HCT116 (cell line): ENCODE measurements around the gene USP47. TPM values are rescaled to one million over a fixed set of nuclear protein-coding genes. Genes with fewer than 3 reads are reported as not detected.

ENCODE experiments used
- ATAC-seq: fragments of 200-7000 bp; cut with Tn5 transposase; 2 replicates; pipeline ENCODE4 v1.9.1; 2020; ENCODE audit warnings: mild to moderate bottlenecking, moderate library complexity
- BruUV-seq: library from RNA; stranded (reverse); fragments of 400-500 nt; replicated peaks from 2 replicates; lab custom pipeline; 2021; lab: Mats Ljungman, UMichigan
- CTCF ChIA-PET: fragments of 300-600 bp; sonication (Branson Sonifier 250); formaldehyde crosslinking; loops from one replicate; lab custom pipeline; 2021; ENCODE audit warnings: antibody characterized with exemption; lab: Charles Lee
- POLR2A ChIA-PET: fragments of 300-600, 350-600 bp; sonication (Branson Sonifier 250); formaldehyde crosslinking; loops from one replicate; lab custom pipeline; 2021; ENCODE audit warnings: antibody characterized with exemption; lab: Charles Lee
- RAD21 ChIA-PET, 2 experiments: fragments of 300-600 bp; sonication (Branson Sonifier 250); formaldehyde crosslinking; loops; one replicate each; lab custom pipeline; 2023; ENCODE audit warnings: low total read pairs in 2 of 2; ENCODE audit not compliant: uncharacterized antibody in 2 of 2, unreplicated experiment in 2 of 2, low non-redundant PET in 1 of 2; lab: Charles Lee
- DNase-seq: peaks from one replicate; pipeline ENCODE4 v3.0.0-alpha.2; 2010; ENCODE audit warnings: low read depth, low spot score
- H2AFZ ChIP-seq: fragments of 200-600 bp; shearing (Covaris generic), sonication (generic); 2 replicates; pipeline ENCODE4 v1.6.1; 2017; ENCODE audit warnings: low read depth, mixed run types, mixed read lengths, antibody characterized with exemption, low read length; ENCODE audit not compliant: poor library complexity, severe bottlenecking
- H3K27ac ChIP-seq: 2 replicates; pipeline ENCODE4 v1.5.1; 2012; ENCODE audit warnings: low read depth, low read length
- H3K27me3 ChIP-seq: fragments of 200-600 bp; sonication (generic); 2 replicates; pipeline ENCODE4 v1.6.1; 2016; ENCODE audit warnings: mixed run types, low read length, mixed read lengths; ENCODE audit not compliant: insufficient read depth
- H3K36me3 ChIP-seq, 2 experiments: fragments of 200-500 bp in 1 of 2; fragments of 200-600 bp in 1 of 2; sonication (Bioruptor generic) in 1 of 2; sonication (generic) in 1 of 2; 2 replicates each; pipeline versions ENCODE4 v1.5.1 to v1.6.1; 2014 to 2016; ENCODE audit warnings: low read length in 2 of 2, inconsistent platforms in 1 of 2, mixed read lengths in 1 of 2, mixed run types in 1 of 2; ENCODE audit not compliant: insufficient read depth in 2 of 2, control insufficient read depth in 1 of 2
- H3K4me1 ChIP-seq, 2 experiments: fragments of 200-600 bp in 1 of 2; sonication (generic) in 1 of 2; 2 replicates each; pipeline versions ENCODE4 v1.5.1 to v1.6.1; 2012 to 2017; ENCODE audit warnings: low read length in 2 of 2, inconsistent platforms in 1 of 2, mild to moderate bottlenecking in 1 of 2, mixed read lengths in 1 of 2, mixed run types in 1 of 2, moderate library complexity in 1 of 2; ENCODE audit not compliant: insufficient read depth in 2 of 2, control insufficient read depth in 1 of 2
- H3K4me2 ChIP-seq: fragments of 200-600 bp; sonication (generic); 2 replicates; pipeline ENCODE4 v1.6.1; 2017; ENCODE audit warnings: mixed run types, low read length, mixed read lengths
- H3K4me3 ChIP-seq, 2 experiments: fragments of 200-600 bp in 1 of 2; sonication (generic) in 1 of 2; replicated peaks in 1 of 2; 2 replicates each; pipeline ENCODE4 v1.5.1; 2011 to 2016; ENCODE audit warnings: low read length in 2 of 2, control low read depth in 1 of 2, low read depth in 1 of 2, mild to moderate bottlenecking in 1 of 2, mixed read lengths in 1 of 2, mixed run types in 1 of 2
- H3K79me2 ChIP-seq: fragments of 200-600 bp; sonication (generic); 2 replicates; pipeline ENCODE4 v1.6.1; 2017; ENCODE audit warnings: mild to moderate bottlenecking, mixed run types, low read length, moderate library complexity, mixed read lengths; ENCODE audit not compliant: insufficient read depth
- H3K9ac ChIP-seq: fragments of 200-600 bp; sonication (generic); 2 replicates; pipeline ENCODE4 v1.6.1; 2016; ENCODE audit warnings: low read length, mixed read lengths
- H3K9me2 ChIP-seq: fragments of 200-600 bp; sonication (generic), shearing (Covaris generic); 2 replicates; pipeline ENCODE4 v1.6.1; 2017; ENCODE audit warnings: mixed run types, mild to moderate bottlenecking, moderate library complexity; ENCODE audit not compliant: insufficient read depth
- H3K9me3 ChIP-seq, 2 experiments: fragments of 200-500 bp in 1 of 2; fragments of 200-600 bp in 1 of 2; sonication (Bioruptor generic) in 1 of 2; sonication (generic) in 1 of 2; 2 replicates each; pipeline ENCODE4 v1.6.1; 2014 to 2017; ENCODE audit warnings: low read length in 2 of 2, mixed read lengths in 2 of 2, inconsistent platforms in 1 of 2, low read depth in 1 of 2, mild to moderate bottlenecking in 1 of 2, mixed run types in 1 of 2, moderate library complexity in 1 of 2; ENCODE audit not compliant: control insufficient read depth in 1 of 2, insufficient read depth in 1 of 2
- H4K20me1 ChIP-seq: fragments of 200-600 bp; sonication (generic), shearing (Covaris generic); 2 replicates; pipeline ENCODE4 v1.6.1; 2017; ENCODE audit warnings: mixed run types, mild to moderate bottlenecking, moderate library complexity; ENCODE audit not compliant: insufficient read depth
- CEBPB ChIP-seq: IDR thresholded peaks from 2 replicates; pipeline ENCODE4 v1.6.1; 2012; ENCODE audit warnings: low read depth
- EZH2 ChIP-seq: fragments of 200-600 bp; sonication (generic); IDR thresholded peaks from 2 replicates; pipeline ENCODE4 v1.6.1; 2017; ENCODE audit warnings: antibody characterized with exemption, mixed run types
- POLR2AphosphoS5 ChIP-seq: IDR thresholded peaks from 2 replicates; pipeline ENCODE4 v1.6.1; 2011; ENCODE audit warnings: mild to moderate bottlenecking, low read depth, low read length, moderate library complexity
- SIN3A ChIP-seq: IDR thresholded peaks from 2 replicates; pipeline ENCODE4 v1.6.1; 2012; ENCODE audit warnings: low read depth
- TCF7L2 ChIP-seq: IDR thresholded peaks from 2 replicates; pipeline ENCODE4 v1.7.0; 2011; ENCODE audit warnings: borderline replicate concordance, inconsistent platforms; ENCODE audit not compliant: insufficient read depth, insufficient read length; ENCODE audit errors: extremely low read depth
- ZFX ChIP-seq: fragments of 450-650 bp; IDR thresholded peaks from 2 replicates; pipeline ENCODE4 v1.6.1; 2017
- intact Hi-C: fragments of 100-400 bp; cut with micrococcal nuclease; formaldehyde crosslinking; loops from 2 replicates; pipeline ENCODE4 v1.10.0; 2022
- total RNA-seq: library from RNA; stranded (reverse); gene quantifications from one replicate; pipeline ENCODE4 v1.2.1, GENCODE V29; 2021; ENCODE audit not compliant: unreplicated experiment
- TF ChIP-seq, protein P1 (sequence below), 3 experiments: fragments of 200-600 bp in 1 of 3; sonication (generic) in 1 of 3; IDR thresholded peaks in 2 of 3; conservative IDR thresholded peaks in 1 of 3; 2 replicates each; pipeline ENCODE4 v1.5.1; 2012 to 2017; ENCODE audit warnings: low read depth in 2 of 3, low read length in 2 of 3, antibody characterized with exemption in 1 of 3, borderline replicate concordance in 1 of 3, control low read depth in 1 of 3, mild to moderate bottlenecking in 1 of 3, mixed read lengths in 1 of 3, mixed run types in 1 of 3, moderate library complexity in 1 of 3; ENCODE audit not compliant: insufficient read depth in 1 of 3
- TF ChIP-seq, protein P2 (sequence below): IDR thresholded peaks from 2 replicates; pipeline ENCODE4 v1.6.1; 2011; ENCODE audit warnings: mild to moderate bottlenecking, low read length, moderate library complexity; ENCODE audit not compliant: insufficient replicate concordance; ENCODE audit errors: extremely low read depth
- TF ChIP-seq, protein P3 (sequence below): IDR thresholded peaks from 2 replicates; pipeline ENCODE4 v1.6.1; 2012
- TF ChIP-seq, protein P4 (sequence below): IDR thresholded peaks from 2 replicates; pipeline ENCODE4 v1.6.1; 2012

The USP47 gene
- total RNA-seq, 1 experiment from 2014 or later: 18.9 TPM

DNA sequence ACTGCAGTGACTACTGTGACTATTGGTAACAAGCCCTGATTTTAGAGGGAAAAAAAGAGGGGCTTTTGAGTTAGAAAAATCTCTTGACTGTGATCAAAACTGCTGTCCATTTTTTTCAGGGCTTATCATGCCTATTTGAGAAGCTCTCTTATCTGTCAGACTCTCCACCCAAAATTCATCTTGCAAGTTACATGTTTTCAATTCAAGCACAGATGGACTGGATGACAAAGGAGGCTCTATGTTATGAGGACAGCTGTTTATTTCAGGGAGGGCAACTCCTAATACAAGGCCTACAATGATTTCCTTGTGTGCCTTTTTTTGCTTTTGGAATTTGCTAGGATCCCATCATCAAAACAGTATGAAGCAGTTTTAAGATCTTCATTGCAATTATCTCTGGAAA lies 35.2 kb upstream of the USP47 start:
- Histone ChIP-seq H3K4me1 (peaks cover 4 to 13% of the 10 kb centered on the region in 2 experiments; a peak in 3 of 4 replicates), H4K20me1 (no peaks in the 10 kb centered on the region), H3K9me2 (no peaks in the 10 kb centered on the region), H2AFZ (no peak overlapping the region), H3K27me3 (no peaks in the 10 kb centered on the region), H3K4me2 (no peak overlapping the region), H3K36me3 (no peaks in the 10 kb centered on the region), H3K9me3 (no peaks in the 10 kb centered on the region), H3K79me2 (0 out of 2 replicates have a peak, but pooled peaks cover 6% of the 10 kb centered on the region), H3K9ac (no peak overlapping the region), H3K27ac (no peak overlapping the region), H3K4me3 (no peak overlapping the region)
- DNase-seq: no peak
- BruUV-seq: no TSS peak
- no peak for TF ChIP-seq ZFX
- TF ChIP-seq, protein P1, sequence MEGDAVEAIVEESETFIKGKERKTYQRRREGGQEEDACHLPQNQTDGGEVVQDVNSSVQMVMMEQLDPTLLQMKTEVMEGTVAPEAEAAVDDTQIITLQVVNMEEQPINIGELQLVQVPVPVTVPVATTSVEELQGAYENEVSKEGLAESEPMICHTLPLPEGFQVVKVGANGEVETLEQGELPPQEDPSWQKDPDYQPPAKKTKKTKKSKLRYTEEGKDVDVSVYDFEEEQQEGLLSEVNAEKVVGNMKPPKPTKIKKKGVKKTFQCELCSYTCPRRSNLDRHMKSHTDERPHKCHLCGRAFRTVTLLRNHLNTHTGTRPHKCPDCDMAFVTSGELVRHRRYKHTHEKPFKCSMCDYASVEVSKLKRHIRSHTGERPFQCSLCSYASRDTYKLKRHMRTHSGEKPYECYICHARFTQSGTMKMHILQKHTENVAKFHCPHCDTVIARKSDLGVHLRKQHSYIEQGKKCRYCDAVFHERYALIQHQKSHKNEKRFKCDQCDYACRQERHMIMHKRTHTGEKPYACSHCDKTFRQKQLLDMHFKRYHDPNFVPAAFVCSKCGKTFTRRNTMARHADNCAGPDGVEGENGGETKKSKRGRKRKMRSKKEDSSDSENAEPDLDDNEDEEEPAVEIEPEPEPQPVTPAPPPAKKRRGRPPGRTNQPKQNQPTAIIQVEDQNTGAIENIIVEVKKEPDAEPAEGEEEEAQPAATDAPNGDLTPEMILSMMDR (IDR thresholded peaks at IDR 0.05 in 2 of 3, conservative IDR thresholded peaks at IDR 0.05 in 1 of 3; ENCODE audit: borderline replicate concordance in 1 of 3, insufficient read depth in 1 of 3, low read depth in 2 of 3, low read length in 2 of 3): no peak
- TF ChIP-seq, protein P2, sequence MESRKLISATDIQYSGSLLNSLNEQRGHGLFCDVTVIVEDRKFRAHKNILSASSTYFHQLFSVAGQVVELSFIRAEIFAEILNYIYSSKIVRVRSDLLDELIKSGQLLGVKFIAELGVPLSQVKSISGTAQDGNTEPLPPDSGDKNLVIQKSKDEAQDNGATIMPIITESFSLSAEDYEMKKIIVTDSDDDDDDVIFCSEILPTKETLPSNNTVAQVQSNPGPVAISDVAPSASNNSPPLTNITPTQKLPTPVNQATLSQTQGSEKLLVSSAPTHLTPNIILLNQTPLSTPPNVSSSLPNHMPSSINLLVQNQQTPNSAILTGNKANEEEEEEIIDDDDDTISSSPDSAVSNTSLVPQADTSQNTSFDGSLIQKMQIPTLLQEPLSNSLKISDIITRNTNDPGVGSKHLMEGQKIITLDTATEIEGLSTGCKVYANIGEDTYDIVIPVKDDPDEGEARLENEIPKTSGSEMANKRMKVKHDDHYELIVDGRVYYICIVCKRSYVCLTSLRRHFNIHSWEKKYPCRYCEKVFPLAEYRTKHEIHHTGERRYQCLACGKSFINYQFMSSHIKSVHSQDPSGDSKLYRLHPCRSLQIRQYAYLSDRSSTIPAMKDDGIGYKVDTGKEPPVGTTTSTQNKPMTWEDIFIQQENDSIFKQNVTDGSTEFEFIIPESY: no peak
- no peak for TF ChIP-seq EZH2
- no peak for TF ChIP-seq TCF7L2
- TF ChIP-seq, protein P3, sequence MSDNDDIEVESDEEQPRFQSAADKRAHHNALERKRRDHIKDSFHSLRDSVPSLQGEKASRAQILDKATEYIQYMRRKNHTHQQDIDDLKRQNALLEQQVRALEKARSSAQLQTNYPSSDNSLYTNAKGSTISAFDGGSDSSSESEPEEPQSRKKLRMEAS: no peak
- TF ChIP-seq, protein P4, sequence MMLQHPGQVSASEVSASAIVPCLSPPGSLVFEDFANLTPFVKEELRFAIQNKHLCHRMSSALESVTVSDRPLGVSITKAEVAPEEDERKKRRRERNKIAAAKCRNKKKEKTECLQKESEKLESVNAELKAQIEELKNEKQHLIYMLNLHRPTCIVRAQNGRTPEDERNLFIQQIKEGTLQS: no peak
- TF ChIP-seq SIN3A: no peak
- TF ChIP-seq CEBPB: no peak
- TF ChIP-seq POLR2AphosphoS5: no peak
- ChIA-PET RAD21 (no interaction called here), POLR2A (interaction anchor here (1.2 kb wide), 1 partner anchor 949 kb away, joined by 3 read pairs; the partner anchor contains the start of gene ZBED5), CTCF (interaction anchor here (0.9 to 1.4 kb wide), 2 partner anchors 19 to 238 kb away, joined by 3 read pairs; no protein-coding TSS in a partner anchor)
- intact Hi-C loops: no loop called here
- ATAC-seq: no peak
